ENCODE results near the gene CARNS1. TPM values are rescaled to one million over a fixed set of nuclear protein-coding genes. Genes with fewer than 3 reads are reported as not detected.
A peak's percentile ranks its signal among the peaks of the same experiment; 100 is the strongest.

The CARNS1 gene
- polyA plus RNA-seq, 1 donor from 2014 or later, result not detected

DNA sequence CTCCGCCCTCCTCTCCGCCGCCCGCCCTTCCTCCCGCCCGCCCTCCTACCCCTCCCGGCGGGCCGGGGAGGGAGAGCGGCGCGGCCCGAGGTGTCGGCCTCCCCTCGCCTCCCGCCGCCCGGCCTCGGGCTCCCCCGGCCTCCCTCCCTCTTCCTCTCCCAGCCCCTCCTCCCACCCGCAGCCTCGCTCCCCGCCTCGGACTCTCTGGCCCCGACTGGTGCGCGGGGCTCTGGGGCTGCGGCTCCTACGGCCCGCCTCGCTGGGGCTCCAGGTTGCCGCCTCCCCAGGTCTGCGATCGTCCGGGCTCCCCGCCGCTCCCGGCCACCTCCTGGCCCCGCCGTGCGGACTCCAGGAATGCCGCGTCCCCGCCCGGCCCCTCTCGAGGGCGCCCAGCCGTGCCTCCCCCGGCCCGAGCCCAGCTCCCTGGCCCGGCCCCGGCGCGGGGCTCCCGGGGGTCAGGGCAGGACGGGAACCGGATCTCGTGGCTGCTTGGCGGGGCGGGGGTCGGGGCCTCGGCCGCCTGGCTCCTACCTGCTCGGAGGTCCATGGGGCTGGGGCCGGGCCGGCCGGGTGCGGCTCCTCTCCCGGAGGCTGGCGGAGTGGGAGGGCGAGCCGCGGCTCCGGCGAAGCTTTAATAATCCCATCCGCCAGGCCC, 42.4 kb upstream of the CARNS1 start, which contains the start of gene CLCF1:
Gene CLCF1 (minus strand): TSS at position 606 of the 655 bp plus-strand sequence. CDS start 59 bp downstream, at position 547.
- no peak within 1 kb of the TSS for H2AFZ ChIP-seq (ENCODE audit: low read depth, low read length)
- H3K4me3 ChIP-seq (ENCODE audit: low read length), result peak within 1 kb of the TSS; percentile 64
- TF ChIP-seq TAF1 (IDR thresholded peaks at IDR 0.05; ENCODE audit: low read depth) (no peak), POLR2AphosphoS5 (IDR thresholded peaks at IDR 0.05) (no peak), EZH2 (IDR thresholded peaks at IDR 0.05; ENCODE audit: borderline replicate concordance, insufficient read depth, low read length, poor library complexity, severe bottlenecking) (no peak)
- H3K9me2 ChIP-seq (ENCODE audit: insufficient read depth, low read length), result no peaks in the 10 kb centered on the region
- no peaks in the 10 kb centered on the region for H4K20me1 ChIP-seq (ENCODE audit: insufficient read depth)
- no peak within 1 kb of the TSS for H3K27ac ChIP-seq (ENCODE audit: low read length)
- H3K79me2 ChIP-seq (replicated peaks; ENCODE audit: insufficient read depth, low read length), result no peaks in the 10 kb centered on the region
- no peaks in the 10 kb centered on the region for H3K9me3 ChIP-seq (ENCODE audit: low read length)
- no peaks in the 10 kb centered on the region for H3K36me3 ChIP-seq (ENCODE audit: insufficient read depth, low read length)
- peak within 1 kb of the TSS; percentile 57 for H3K9ac ChIP-seq (ENCODE audit: low read length)
- H3F3A ChIP-seq (ENCODE audit: insufficient read depth, low read length, poor library complexity, severe bottlenecking), result no peaks in the 10 kb centered on the region
- peaks cover 42% of the 10 kb centered on the region for H3K27me3 ChIP-seq (ENCODE audit: insufficient read depth, low read depth, low read length)
- H3K4me2 ChIP-seq (ENCODE audit: low read length), result no peak within 1 kb of the TSS

DNA sequence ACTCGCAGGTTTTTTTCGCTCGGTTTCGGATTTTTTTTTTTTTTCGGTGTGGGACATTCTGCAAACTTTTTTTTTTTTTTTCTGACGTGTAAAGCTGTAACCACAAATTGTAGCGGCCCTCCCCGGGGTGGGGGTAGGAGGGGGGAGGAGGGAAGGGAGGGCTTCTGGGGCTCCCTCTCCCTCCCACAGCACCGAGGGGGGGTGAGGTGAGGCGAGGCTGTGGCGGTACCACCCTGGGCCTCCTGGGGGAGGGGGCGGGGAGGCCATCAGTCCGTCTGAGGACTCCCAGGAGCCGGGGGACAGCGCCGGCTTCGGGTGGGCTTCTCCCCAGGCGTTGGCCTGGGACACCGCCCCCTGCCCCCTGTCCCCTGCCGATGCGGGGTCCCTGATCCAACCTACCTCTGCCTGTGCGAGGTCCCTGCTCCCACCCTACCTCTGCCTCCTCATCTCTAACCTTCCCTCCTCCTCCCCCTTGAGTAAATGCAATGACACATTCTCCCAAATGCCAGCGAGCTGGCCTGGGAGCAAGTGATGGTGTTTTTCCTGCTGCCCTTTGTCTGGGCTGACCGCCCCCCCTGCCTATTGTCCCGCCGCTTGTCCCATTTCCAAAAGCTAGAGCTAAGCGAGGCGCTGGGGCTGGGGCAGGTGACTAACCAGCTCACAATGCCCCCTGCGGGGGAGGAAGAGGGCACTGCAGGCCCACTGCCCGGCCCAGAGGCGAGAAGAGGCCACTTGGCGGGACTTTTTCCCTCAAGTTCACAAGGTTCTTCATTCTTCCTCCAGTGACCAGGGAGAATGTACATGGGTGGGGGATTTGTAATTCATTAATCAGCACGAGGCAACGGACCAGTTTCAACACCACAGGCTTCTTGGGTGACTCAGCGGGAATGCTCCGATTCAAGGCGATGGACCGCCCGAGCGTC, 41.6 kb upstream of the CARNS1 start:
- Histone ChIP-seq H3F3A (ENCODE audit: insufficient read depth, low read length, poor library complexity, severe bottlenecking) (no peaks in the 10 kb centered on the region), H3K9me3 (ENCODE audit: low read length) (no peaks in the 10 kb centered on the region), H3K4me2 (ENCODE audit: low read length) (no peak overlapping the region), H4K20me1 (ENCODE audit: insufficient read depth) (no peaks in the 10 kb centered on the region), H3K79me2 (replicated peaks; ENCODE audit: insufficient read depth, low read length) (no peaks in the 10 kb centered on the region), H3K9ac (ENCODE audit: low read length) (no peak overlapping the region), H3K4me3 (ENCODE audit: low read length) (peak overlapping the region; percentile 64), H3K27ac (ENCODE audit: low read length) (no peak overlapping the region), H3K27me3 (ENCODE audit: insufficient read depth, low read depth, low read length) (peaks cover 42% of the 10 kb centered on the region), H3K36me3 (ENCODE audit: insufficient read depth, low read length) (no peaks in the 10 kb centered on the region), H3K9me2 (ENCODE audit: insufficient read depth, low read length) (no peaks in the 10 kb centered on the region), H2AFZ (ENCODE audit: low read depth, low read length) (no peak overlapping the region)
- TF ChIP-seq EZH2 (IDR thresholded peaks at IDR 0.05; ENCODE audit: borderline replicate concordance, insufficient read depth, low read length, poor library complexity, severe bottlenecking) (peak; percentile 83), EP300 (conservative IDR thresholded peaks at IDR 0.05; ENCODE audit: poor library complexity, severe bottlenecking) (no peak), TAF1 (IDR thresholded peaks at IDR 0.05; ENCODE audit: low read depth) (no peak), RAD21 (conservative IDR thresholded peaks at IDR 0.05) (no peak), SMC3 (conservative IDR thresholded peaks at IDR 0.05; ENCODE audit: poor library complexity) (no peak), POLR2AphosphoS5 (IDR thresholded peaks at IDR 0.05) (no peak)
- TF ChIP-seq, protein P1, sequence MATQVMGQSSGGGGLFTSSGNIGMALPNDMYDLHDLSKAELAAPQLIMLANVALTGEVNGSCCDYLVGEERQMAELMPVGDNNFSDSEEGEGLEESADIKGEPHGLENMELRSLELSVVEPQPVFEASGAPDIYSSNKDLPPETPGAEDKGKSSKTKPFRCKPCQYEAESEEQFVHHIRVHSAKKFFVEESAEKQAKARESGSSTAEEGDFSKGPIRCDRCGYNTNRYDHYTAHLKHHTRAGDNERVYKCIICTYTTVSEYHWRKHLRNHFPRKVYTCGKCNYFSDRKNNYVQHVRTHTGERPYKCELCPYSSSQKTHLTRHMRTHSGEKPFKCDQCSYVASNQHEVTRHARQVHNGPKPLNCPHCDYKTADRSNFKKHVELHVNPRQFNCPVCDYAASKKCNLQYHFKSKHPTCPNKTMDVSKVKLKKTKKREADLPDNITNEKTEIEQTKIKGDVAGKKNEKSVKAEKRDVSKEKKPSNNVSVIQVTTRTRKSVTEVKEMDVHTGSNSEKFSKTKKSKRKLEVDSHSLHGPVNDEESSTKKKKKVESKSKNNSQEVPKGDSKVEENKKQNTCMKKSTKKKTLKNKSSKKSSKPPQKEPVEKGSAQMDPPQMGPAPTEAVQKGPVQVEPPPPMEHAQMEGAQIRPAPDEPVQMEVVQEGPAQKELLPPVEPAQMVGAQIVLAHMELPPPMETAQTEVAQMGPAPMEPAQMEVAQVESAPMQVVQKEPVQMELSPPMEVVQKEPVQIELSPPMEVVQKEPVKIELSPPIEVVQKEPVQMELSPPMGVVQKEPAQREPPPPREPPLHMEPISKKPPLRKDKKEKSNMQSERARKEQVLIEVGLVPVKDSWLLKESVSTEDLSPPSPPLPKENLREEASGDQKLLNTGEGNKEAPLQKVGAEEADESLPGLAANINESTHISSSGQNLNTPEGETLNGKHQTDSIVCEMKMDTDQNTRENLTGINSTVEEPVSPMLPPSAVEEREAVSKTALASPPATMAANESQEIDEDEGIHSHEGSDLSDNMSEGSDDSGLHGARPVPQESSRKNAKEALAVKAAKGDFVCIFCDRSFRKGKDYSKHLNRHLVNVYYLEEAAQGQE (IDR thresholded peaks at IDR 0.05; ENCODE audit: borderline replicate concordance), result no peak
- TF ChIP-seq, protein P2, sequence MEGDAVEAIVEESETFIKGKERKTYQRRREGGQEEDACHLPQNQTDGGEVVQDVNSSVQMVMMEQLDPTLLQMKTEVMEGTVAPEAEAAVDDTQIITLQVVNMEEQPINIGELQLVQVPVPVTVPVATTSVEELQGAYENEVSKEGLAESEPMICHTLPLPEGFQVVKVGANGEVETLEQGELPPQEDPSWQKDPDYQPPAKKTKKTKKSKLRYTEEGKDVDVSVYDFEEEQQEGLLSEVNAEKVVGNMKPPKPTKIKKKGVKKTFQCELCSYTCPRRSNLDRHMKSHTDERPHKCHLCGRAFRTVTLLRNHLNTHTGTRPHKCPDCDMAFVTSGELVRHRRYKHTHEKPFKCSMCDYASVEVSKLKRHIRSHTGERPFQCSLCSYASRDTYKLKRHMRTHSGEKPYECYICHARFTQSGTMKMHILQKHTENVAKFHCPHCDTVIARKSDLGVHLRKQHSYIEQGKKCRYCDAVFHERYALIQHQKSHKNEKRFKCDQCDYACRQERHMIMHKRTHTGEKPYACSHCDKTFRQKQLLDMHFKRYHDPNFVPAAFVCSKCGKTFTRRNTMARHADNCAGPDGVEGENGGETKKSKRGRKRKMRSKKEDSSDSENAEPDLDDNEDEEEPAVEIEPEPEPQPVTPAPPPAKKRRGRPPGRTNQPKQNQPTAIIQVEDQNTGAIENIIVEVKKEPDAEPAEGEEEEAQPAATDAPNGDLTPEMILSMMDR (IDR thresholded peaks at IDR 0.05; ENCODE audit: poor library complexity, severe bottlenecking), result peak; percentile 34

Data from neural cell (in vitro differentiated cells).